Measurements from ENCODE around the gene AKAP12.
"Not testable (repeated sequence)": the region's sequence is repeated elsewhere in the genome, so short reads cannot be mapped to it uniquely, and the experiment has no call there.

AKAP12 gene

GRCh38 chr6:151285122-151285521, 45.4 kb downstream of the AKAP12 start:
- DNase-seq: no peak

GRCh38 chr6:151286214-151286613, 46.4 kb downstream of the AKAP12 start:
- DNase-seq: no peak

- no peak for DNase-seq
These were observed 49.1 kb downstream of the AKAP12 start for GRCh38 chr6:151288712-151289398.

GRCh38 chr6:151289399-151290007, 49.7 kb downstream of the AKAP12 start:
- no peak for DNase-seq

GRCh38 chr6:151290877-151291721, 51.3 kb downstream of the AKAP12 start:
- DNase-seq: no peak

GRCh38 chr6:151291722-151292059, 51.9 kb downstream of the AKAP12 start:
- DNase-seq: no peak

GRCh38 chr6:151292974-151293687, 53.4 kb downstream of the AKAP12 start:
- no peak for DNase-seq

- DNase-seq: no peak
These were observed 53.9 kb downstream of the AKAP12 start for GRCh38 chr6:151293688-151294016.

- no peak for DNase-seq
These were observed 54.9 kb downstream of the AKAP12 start for GRCh38 chr6:151294561-151295101.

GRCh38 chr6:151297886-151298285, 58.1 kb downstream of the AKAP12 start:
- DNase-seq: no peak

- no peak for DNase-seq
These were observed 59.2 kb downstream of the AKAP12 start for GRCh38 chr6:151299011-151299410.

GRCh38 chr6:151300267-151300991, 60.7 kb downstream of the AKAP12 start:
- no peak for DNase-seq

GRCh38 chr6:151301547-151301946, 61.8 kb downstream of the AKAP12 start:
- no peak for DNase-seq

- DNase-seq: no peak
These were observed 63.5 kb downstream of the AKAP12 start for GRCh38 chr6:151303231-151303630.

- no peak for DNase-seq
These were observed 66.6 kb downstream of the AKAP12 start for GRCh38 chr6:151306269-151306783.

- DNase-seq: no peak
These were observed 67.7 kb downstream of the AKAP12 start for GRCh38 chr6:151307501-151307900.

GRCh38 chr6:151309619-151310018, 69.9 kb downstream of the AKAP12 start:
- no peak for DNase-seq

- no peak for DNase-seq
These were observed 70.5 kb downstream of the AKAP12 start for GRCh38 chr6:151310279-151310678.

GRCh38 chr6:151310852-151311767, 71.3 kb downstream of the AKAP12 start:
- DNase-seq: no peak

- DNase-seq: no peak
These were observed 73.3 kb downstream of the AKAP12 start for GRCh38 chr6:151313066-151313491.

- not testable (repeated sequence) for DNase-seq
These were observed 75.9 kb downstream of the AKAP12 start for GRCh38 chr6:151315661-151316060.
